Endodermal cell (in vitro differentiated cells): ENCODE measurements around the gene TMEM202. TPM values are rescaled to one million over a fixed set of nuclear protein-coding genes. Genes with fewer than 3 reads are reported as not detected.
"Not testable (repeated sequence)": the region's sequence is repeated elsewhere in the genome, so short reads cannot be mapped to it uniquely, and the experiment has no call there.

Source experiments
- DNase-seq: peaks from one replicate; pipeline ENCODE4 v3.0.0-alpha.2; 2017
- H3K27ac ChIP-seq: 2 replicates; pipeline ENCODE4 v1.5.1; 2013; ENCODE audit warnings: mild to moderate bottlenecking, low read depth, low read length, moderate library complexity
- H3K27me3 ChIP-seq: 2 replicates; pipeline ENCODE4 v1.6.1; 2013; ENCODE audit warnings: mild to moderate bottlenecking, low read length, moderate library complexity; ENCODE audit not compliant: insufficient read depth, control insufficient read depth, poor library complexity, severe bottlenecking
- H3K36me3 ChIP-seq: 2 replicates; pipeline ENCODE4 v1.7.0; 2013; ENCODE audit warnings: mild to moderate bottlenecking, low read length, moderate library complexity; ENCODE audit not compliant: control insufficient read depth, insufficient read depth
- H3K4me1 ChIP-seq: one replicate; pipeline ENCODE4 v1.7.0; 2013; ENCODE audit warnings: low read length; ENCODE audit not compliant: control insufficient read depth, insufficient read depth
- H3K4me3 ChIP-seq: 2 replicates; pipeline ENCODE4 v1.5.1; 2013; ENCODE audit warnings: mild to moderate bottlenecking, low read length, moderate library complexity
- H3K9ac ChIP-seq: 2 replicates; pipeline ENCODE4 v1.6.1; 2013; ENCODE audit warnings: mild to moderate bottlenecking, low read length, moderate library complexity; ENCODE audit not compliant: poor library complexity, severe bottlenecking; ENCODE audit errors: extremely low read depth
- H3K9me3 ChIP-seq: 2 replicates; pipeline ENCODE4 v1.6.1; 2013; ENCODE audit warnings: mild to moderate bottlenecking, low read length, moderate library complexity; ENCODE audit not compliant: control insufficient read depth
- H3K27ac Mint-ChIP-seq: 2 replicates; pipeline ENCODE4 v1.8.0; 2020; ENCODE audit warnings: mixed read lengths
- H3K27me3 Mint-ChIP-seq: 2 replicates; pipeline ENCODE4 v1.8.0; 2021; ENCODE audit warnings: mild to moderate bottlenecking, mixed read lengths; ENCODE audit not compliant: insufficient read depth
- H3K36me3 Mint-ChIP-seq: 2 replicates; pipeline ENCODE4 v1.8.0; 2020; ENCODE audit warnings: low read depth, mixed read lengths
- H3K4me1 Mint-ChIP-seq: 2 replicates; pipeline ENCODE4 v1.8.0; 2020; ENCODE audit warnings: mixed read lengths
- H3K4me3 Mint-ChIP-seq: 2 replicates; pipeline ENCODE4 v1.8.0; 2020; ENCODE audit warnings: mild to moderate bottlenecking, moderate library complexity, mixed read lengths
- H3K9me3 Mint-ChIP-seq: 2 replicates; pipeline ENCODE4 v1.8.0; 2020; ENCODE audit warnings: mild to moderate bottlenecking, mixed read lengths
- WGBS, 2 experiments: methylation state at CpG; one replicate each; pipeline versions ENCODE4 v1.1.5 to v1.1.7; 2013; ENCODE audit warnings: missing lambda C conversion rate in 2 of 2, mixed read lengths in 1 of 2; ENCODE audit not compliant: insufficient coverage in 1 of 2, insufficient read length in 1 of 2; 5-methylcytosine and 5-hydroxymethylcytosine counted together
- total RNA-seq, 2 donors: library from RNA; stranded (reverse); fragmentation: NEBNext Ultra II Directional in 1 of 2; extraction: Animal tissue kit (Norgen Biotek cat#: 25700) in 1 of 2; gene quantifications; 2 replicates in 1 of 2; 3 replicates in 1 of 2; pipeline ENCODE4 v1.2.1, GENCODE V29; 2021
- TF ChIP-seq, protein P1 (sequence below): fragments of 200-600 bp; sonication (generic); conservative IDR thresholded peaks from 2 replicates; pipeline ENCODE4 v1.5.0; 2021; ENCODE audit warnings: antibody characterized with exemption, mild to moderate bottlenecking

Gene TMEM202
- total RNA-seq, 2 donors from 2014 or later, result not detected

DNA sequence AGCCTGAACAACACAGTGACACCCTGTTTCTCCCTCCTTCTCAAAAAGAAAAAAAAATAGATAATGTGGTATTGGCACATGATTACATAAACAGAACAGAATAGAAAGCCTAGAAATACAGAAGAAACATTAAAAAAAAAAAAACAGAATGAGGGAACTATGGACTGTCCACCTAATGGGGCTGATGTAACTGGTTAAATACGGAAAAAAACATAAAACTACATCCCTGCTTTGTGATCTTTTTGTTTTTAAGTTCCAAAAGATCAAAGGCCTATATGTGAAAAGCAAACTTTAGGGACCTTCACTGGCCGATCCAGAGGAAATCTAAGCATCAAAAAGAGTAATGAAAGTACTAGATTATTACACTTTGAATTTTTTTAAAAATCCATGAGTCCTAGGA lies 17.2 kb downstream of the TMEM202 start:
- H3K4me3 ChIP-seq, result no peak overlapping the region
- no peak overlapping the region for H3K27ac ChIP-seq
- DNase-seq, result no peak
- H3K4me3 Mint-ChIP-seq, result no peak overlapping the region
- no peaks in the 10 kb centered on the region for H3K9me3 ChIP-seq
- no peaks in the 10 kb centered on the region for H3K36me3 Mint-ChIP-seq
- WGBS, 2 experiments, result 78 to 79% methylated on average over 2 of the region's 2 CpGs
- H3K27me3 ChIP-seq, result peaks cover 16% of the 10 kb centered on the region
- no peak overlapping the region for H3K27ac Mint-ChIP-seq
- H3K9me3 Mint-ChIP-seq, result peaks cover 3% of the 10 kb centered on the region
- TF ChIP-seq, protein P1, sequence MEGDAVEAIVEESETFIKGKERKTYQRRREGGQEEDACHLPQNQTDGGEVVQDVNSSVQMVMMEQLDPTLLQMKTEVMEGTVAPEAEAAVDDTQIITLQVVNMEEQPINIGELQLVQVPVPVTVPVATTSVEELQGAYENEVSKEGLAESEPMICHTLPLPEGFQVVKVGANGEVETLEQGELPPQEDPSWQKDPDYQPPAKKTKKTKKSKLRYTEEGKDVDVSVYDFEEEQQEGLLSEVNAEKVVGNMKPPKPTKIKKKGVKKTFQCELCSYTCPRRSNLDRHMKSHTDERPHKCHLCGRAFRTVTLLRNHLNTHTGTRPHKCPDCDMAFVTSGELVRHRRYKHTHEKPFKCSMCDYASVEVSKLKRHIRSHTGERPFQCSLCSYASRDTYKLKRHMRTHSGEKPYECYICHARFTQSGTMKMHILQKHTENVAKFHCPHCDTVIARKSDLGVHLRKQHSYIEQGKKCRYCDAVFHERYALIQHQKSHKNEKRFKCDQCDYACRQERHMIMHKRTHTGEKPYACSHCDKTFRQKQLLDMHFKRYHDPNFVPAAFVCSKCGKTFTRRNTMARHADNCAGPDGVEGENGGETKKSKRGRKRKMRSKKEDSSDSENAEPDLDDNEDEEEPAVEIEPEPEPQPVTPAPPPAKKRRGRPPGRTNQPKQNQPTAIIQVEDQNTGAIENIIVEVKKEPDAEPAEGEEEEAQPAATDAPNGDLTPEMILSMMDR, result no peak
- no peak overlapping the region for H3K9ac ChIP-seq
- H3K4me1 Mint-ChIP-seq, result no peaks in the 10 kb centered on the region
- peaks cover 23% of the 10 kb centered on the region for H3K27me3 Mint-ChIP-seq
- no peaks in the 10 kb centered on the region for H3K4me1 ChIP-seq
- H3K36me3 ChIP-seq, result no peaks in the 10 kb centered on the region

DNA sequence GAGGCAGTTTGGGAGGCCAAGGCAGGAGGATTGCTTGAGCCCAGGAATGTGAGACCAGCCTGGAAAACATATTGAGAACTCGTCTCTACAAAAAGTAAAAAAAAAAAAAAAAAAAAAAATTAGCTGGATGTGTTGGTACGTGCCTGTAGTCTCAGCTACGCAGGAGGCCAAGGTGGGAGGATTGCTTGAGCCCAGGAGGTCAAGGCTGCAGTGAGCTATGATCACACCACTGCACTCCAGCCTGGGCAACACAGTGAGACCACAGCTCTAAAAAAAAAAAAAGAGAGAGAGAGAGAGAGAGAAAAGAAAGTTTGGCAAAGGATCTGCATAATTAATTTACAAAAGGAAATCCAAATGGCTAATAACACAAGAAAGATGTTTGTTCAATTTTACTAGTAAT lies 21.7 kb downstream of the TMEM202 start:
- H3K27ac Mint-ChIP-seq, H3K9ac ChIP-seq, H3K4me3 Mint-ChIP-seq, H3K27ac ChIP-seq, H3K4me1 ChIP-seq, H3K4me1 Mint-ChIP-seq, H3K4me3 ChIP-seq, DNase-seq, H3K36me3 Mint-ChIP-seq, H3K36me3 ChIP-seq, H3K9me3 ChIP-seq, H3K9me3 Mint-ChIP-seq: not testable (repeated sequence)
- 88 to 100% methylated on average over 3 of the region's 3 CpGs for WGBS, 2 experiments
- peaks cover 38% of the 10 kb centered on the region for H3K27me3 ChIP-seq
- H3K27me3 Mint-ChIP-seq, result peaks cover 18% of the 10 kb centered on the region

DNA sequence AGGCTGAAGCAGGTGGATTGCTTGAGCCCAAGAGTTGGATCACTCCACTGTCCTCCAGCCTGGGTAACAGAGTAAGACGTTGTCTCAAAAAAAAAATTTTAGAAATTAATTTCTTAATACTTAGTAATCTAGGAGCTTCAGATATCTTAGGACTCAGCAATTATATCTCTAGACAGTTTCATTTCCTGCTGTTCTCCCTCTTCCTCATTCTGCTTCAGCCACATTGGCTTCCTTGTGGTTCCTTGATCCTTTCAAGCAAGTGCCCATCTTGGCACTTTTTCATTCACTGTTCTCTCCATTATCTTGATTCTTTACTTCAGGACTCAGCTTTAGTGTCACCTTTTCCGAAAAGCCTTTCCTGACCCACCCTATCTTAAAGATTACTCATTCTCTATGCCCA lies 22.5 kb downstream of the TMEM202 start:
- Histone ChIP-seq H3K4me3 (no peak overlapping the region), H3K9ac (no peak overlapping the region), H3K9me3 (no peaks in the 10 kb centered on the region), H3K27me3 (peaks cover 39% of the 10 kb centered on the region), H3K27ac (no peak overlapping the region), H3K36me3 (no peaks in the 10 kb centered on the region), H3K4me1 (no peaks in the 10 kb centered on the region)
- Mint-ChIP-seq H3K36me3 (no peaks in the 10 kb centered on the region), H3K9me3 (peaks cover 5% of the 10 kb centered on the region), H3K27me3 (peaks cover 18% of the 10 kb centered on the region), H3K27ac (no peak overlapping the region), H3K4me1 (no peaks in the 10 kb centered on the region), H3K4me3 (no peak overlapping the region)
- no peak for DNase-seq
- WGBS, 2 experiments, result 100% methylated on average over 1 of the region's 2 CpGs
- TF ChIP-seq, protein P1, result no peak

DNA sequence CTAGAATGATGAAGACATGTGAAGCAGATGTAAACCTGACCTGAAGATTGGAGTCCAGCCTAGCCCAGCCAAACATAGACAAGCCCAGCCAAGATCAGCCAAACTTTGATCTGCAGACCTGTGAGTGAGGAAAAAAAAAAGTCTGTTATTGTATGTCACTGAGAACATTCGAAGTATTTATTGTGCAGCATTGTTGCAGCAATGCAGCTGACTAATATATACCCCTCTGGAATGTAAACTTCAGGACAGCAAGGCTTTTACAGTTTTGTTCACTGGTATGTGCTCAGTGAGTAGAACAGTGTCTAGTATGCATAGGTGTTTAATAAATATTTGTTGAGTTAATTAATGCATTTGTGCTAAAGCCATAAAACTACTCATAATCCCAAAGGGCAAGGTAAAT lies 23.4 kb downstream of the TMEM202 start:
- Mint-ChIP-seq H3K36me3 (no peaks in the 10 kb centered on the region), H3K4me3 (no peak overlapping the region), H3K9me3 (peaks cover 11% of the 10 kb centered on the region), H3K4me1 (no peaks in the 10 kb centered on the region), H3K27me3 (peaks cover 13% of the 10 kb centered on the region), H3K27ac (no peak overlapping the region)
- no peaks in the 10 kb centered on the region for H3K4me1 ChIP-seq
- no peak overlapping the region for H3K9ac ChIP-seq
- 38 to 94% methylated on average over 1 of the region's 1 CpG for WGBS, 2 experiments
- TF ChIP-seq, protein P1, result no peak
- no peak overlapping the region for H3K27ac ChIP-seq
- H3K4me3 ChIP-seq, result no peak overlapping the region
- H3K27me3 ChIP-seq, result peaks cover 39% of the 10 kb centered on the region
- no peaks in the 10 kb centered on the region for H3K9me3 ChIP-seq
- no peak for DNase-seq
- H3K36me3 ChIP-seq, result no peaks in the 10 kb centered on the region
